ENCODE results near the gene EFHC1.

The EFHC1 gene

DNA sequence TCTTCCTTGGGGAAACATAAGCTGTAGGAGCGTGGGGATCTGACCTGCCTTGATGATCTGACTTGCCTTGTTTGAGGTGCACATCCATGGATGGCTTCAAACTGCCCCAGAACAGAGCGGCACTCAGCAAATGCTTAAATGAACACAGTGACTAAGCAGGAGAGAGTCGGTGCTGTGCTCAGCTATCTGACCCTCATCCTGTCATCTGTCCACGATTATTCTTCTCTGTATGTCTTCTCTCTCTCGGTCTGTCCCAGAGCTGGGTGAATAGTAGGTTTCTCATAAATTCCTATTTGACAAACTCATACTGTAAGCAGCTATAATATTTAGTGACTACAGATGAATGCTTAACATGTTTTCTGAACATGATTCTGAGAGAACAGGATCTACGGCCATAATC is 119.5 kb downstream of the EFHC1 start:
- Histone ChIP-seq H3K27me3 (replicated peaks; ENCODE audit: insufficient read depth, low read length) (no peaks in the 10 kb centered on the region), H3K4me1 (ENCODE audit: low read length) (peaks cover 98% of the 10 kb centered on the region), H3K9ac (ENCODE audit: low read length) (no peak overlapping the region), H3K36me3 (replicated peaks; ENCODE audit: insufficient read depth, low read length) (peaks cover 8% of the 10 kb centered on the region; the same call in 1 of the 2 replicates), H4K20me1 (ENCODE audit: insufficient read depth, low read length) (no peaks in the 10 kb centered on the region), H3K79me2 (ENCODE audit: low read length) (peaks cover 78% of the 10 kb centered on the region), H3F3A (ENCODE audit: insufficient read depth, low read length) (peaks cover 84% of the 10 kb centered on the region), H3K4me2 (ENCODE audit: low read depth, low read length) (peak overlapping the region; percentile 91), H3K9me2 (replicated peaks; ENCODE audit: insufficient read depth, low read length) (no peaks in the 10 kb centered on the region), H3K4me3 (ENCODE audit: low read length) (no peak overlapping the region), H3K27ac (ENCODE audit: low read length) (peak overlapping the region; percentile 99; the same call in 1 of the 2 replicates), H3K9me3 (replicated peaks; ENCODE audit: insufficient read depth, low read length) (no peaks in the 10 kb centered on the region), H2AFZ (ENCODE audit: low read length) (no peak overlapping the region)
- TF ChIP-seq, protein P1, sequence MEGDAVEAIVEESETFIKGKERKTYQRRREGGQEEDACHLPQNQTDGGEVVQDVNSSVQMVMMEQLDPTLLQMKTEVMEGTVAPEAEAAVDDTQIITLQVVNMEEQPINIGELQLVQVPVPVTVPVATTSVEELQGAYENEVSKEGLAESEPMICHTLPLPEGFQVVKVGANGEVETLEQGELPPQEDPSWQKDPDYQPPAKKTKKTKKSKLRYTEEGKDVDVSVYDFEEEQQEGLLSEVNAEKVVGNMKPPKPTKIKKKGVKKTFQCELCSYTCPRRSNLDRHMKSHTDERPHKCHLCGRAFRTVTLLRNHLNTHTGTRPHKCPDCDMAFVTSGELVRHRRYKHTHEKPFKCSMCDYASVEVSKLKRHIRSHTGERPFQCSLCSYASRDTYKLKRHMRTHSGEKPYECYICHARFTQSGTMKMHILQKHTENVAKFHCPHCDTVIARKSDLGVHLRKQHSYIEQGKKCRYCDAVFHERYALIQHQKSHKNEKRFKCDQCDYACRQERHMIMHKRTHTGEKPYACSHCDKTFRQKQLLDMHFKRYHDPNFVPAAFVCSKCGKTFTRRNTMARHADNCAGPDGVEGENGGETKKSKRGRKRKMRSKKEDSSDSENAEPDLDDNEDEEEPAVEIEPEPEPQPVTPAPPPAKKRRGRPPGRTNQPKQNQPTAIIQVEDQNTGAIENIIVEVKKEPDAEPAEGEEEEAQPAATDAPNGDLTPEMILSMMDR (IDR thresholded peaks at IDR 0.05; ENCODE audit: low read length): no peak
- no peak for TF ChIP-seq EZH2phosphoT487 (IDR thresholded peaks at IDR 0.05; ENCODE audit: low read length)
- TF ChIP-seq EZH2 (optimal IDR thresholded peaks at IDR 0.05; ENCODE audit: low read depth, low read length): no peak
- DNase-seq: no peak

DNA sequence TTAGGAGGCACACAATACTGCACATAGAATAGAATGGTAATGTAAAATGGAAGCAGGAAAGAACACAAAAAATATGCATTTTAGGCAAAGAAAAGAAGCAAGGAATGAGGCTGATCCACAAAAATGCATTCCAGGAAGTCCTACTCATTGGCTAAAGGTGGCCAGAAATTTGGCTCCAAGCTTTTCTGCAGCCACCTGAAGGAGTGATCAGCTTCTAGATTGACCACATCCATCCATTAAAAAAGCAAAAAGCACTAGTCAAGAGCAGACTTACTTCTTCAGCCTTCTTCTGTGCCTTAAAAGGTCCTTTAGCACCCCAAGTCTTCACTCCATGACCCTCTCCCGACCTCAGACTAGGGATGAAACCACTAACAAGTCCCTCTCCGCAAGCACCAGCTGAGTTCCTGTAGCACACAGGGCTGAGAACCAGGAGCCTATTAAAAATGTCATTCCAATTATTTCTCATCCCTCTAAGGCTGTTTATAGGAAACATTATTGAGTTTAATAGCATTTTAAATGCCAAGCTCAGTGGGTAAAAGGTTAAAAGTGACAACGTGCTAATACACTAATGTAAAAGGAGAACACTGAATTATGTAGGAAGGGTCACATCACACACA is 120.3 kb downstream of the EFHC1 start:
- Histone ChIP-seq H3K27me3 (replicated peaks; ENCODE audit: insufficient read depth, low read length) (no peaks in the 10 kb centered on the region), H3K9ac (ENCODE audit: low read length) (no peak overlapping the region), H3F3A (ENCODE audit: insufficient read depth, low read length) (peaks cover 76% of the 10 kb centered on the region), H3K27ac (ENCODE audit: low read length) (peak overlapping the region; percentile 99; the same call in 1 of the 2 replicates), H2AFZ (ENCODE audit: low read length) (no peak overlapping the region), H3K4me2 (ENCODE audit: low read depth, low read length) (peak overlapping the region; percentile 91), H3K4me1 (ENCODE audit: low read length) (peaks cover 98% of the 10 kb centered on the region), H3K79me2 (ENCODE audit: low read length) (peaks cover 79% of the 10 kb centered on the region), H3K4me3 (ENCODE audit: low read length) (no peak overlapping the region), H4K20me1 (ENCODE audit: insufficient read depth, low read length) (no peaks in the 10 kb centered on the region), H3K36me3 (replicated peaks; ENCODE audit: insufficient read depth, low read length) (peaks cover 6% of the 10 kb centered on the region; the same call in 1 of the 2 replicates), H3K9me2 (replicated peaks; ENCODE audit: insufficient read depth, low read length) (no peaks in the 10 kb centered on the region), H3K9me3 (replicated peaks; ENCODE audit: insufficient read depth, low read length) (no peaks in the 10 kb centered on the region)
- DNase-seq: no peak
- TF ChIP-seq EZH2 (optimal IDR thresholded peaks at IDR 0.05; ENCODE audit: low read depth, low read length): no peak
- TF ChIP-seq EZH2phosphoT487 (IDR thresholded peaks at IDR 0.05; ENCODE audit: low read length): no peak
- TF ChIP-seq, protein P1 (IDR thresholded peaks at IDR 0.05; ENCODE audit: low read length): no peak

DNA sequence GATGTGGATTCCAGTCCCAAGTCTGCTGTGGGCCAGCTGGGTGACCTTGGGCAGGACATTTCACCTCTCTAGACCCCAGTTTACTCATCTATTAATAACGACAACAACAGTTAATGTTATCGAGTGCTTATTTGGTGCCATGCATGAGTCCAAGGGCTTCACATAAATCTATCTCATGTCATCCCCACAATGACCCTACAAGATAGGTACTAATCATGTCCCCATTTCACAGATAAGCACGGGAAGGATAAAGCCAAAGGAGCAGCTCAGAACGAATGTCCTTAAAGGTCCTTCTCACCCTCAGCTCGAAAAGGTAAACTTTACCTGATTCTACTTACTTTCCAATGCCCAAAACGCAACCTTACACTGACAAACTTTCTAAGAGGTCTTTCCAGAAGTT is 121.0 kb downstream of the EFHC1 start:
- no peak for DNase-seq
- Histone ChIP-seq H3K4me3 (ENCODE audit: low read length) (no peak overlapping the region), H3K4me2 (ENCODE audit: low read depth, low read length) (peak overlapping the region; percentile 91; the same call in 1 of the 2 replicates), H3K27ac (ENCODE audit: low read length) (peak overlapping the region; percentile 99; the same call in 1 of the 2 replicates), H3K27me3 (replicated peaks; ENCODE audit: insufficient read depth, low read length) (no peaks in the 10 kb centered on the region), H4K20me1 (ENCODE audit: insufficient read depth, low read length) (no peaks in the 10 kb centered on the region), H3F3A (ENCODE audit: insufficient read depth, low read length) (peaks cover 75% of the 10 kb centered on the region), H3K36me3 (replicated peaks; ENCODE audit: insufficient read depth, low read length) (peaks cover 6% of the 10 kb centered on the region; the same call in 1 of the 2 replicates), H3K79me2 (ENCODE audit: low read length) (peaks cover 86% of the 10 kb centered on the region), H3K4me1 (ENCODE audit: low read length) (peaks cover 98% of the 10 kb centered on the region), H3K9ac (ENCODE audit: low read length) (no peak overlapping the region), H3K9me3 (replicated peaks; ENCODE audit: insufficient read depth, low read length) (no peaks in the 10 kb centered on the region), H2AFZ (ENCODE audit: low read length) (no peak overlapping the region), H3K9me2 (replicated peaks; ENCODE audit: insufficient read depth, low read length) (no peaks in the 10 kb centered on the region)
- TF ChIP-seq EZH2phosphoT487 (IDR thresholded peaks at IDR 0.05; ENCODE audit: low read length): no peak
- TF ChIP-seq, protein P1 (IDR thresholded peaks at IDR 0.05; ENCODE audit: low read length): no peak
- TF ChIP-seq EZH2 (optimal IDR thresholded peaks at IDR 0.05; ENCODE audit: low read depth, low read length): no peak
